DND-41 (cell line): ENCODE data around the gene B3GNT7.
"Not testable (repeated sequence)": the region's sequence is repeated elsewhere in the genome, so short reads cannot be mapped to it uniquely, and the experiment has no call there.

Source experiments
- ATAC-seq: fragments of 200-7000 bp; cut with Tn5 transposase; 3 replicates; pipeline ENCODE4 v1.9.1; 2021; ENCODE audit warnings: low read depth; ENCODE audit not compliant: insufficient read depth
- DNase-seq: peaks from one replicate; pipeline ENCODE4 v3.0.0-alpha.2; 2020
- H2AFZ ChIP-seq: 2 replicates; pipeline ENCODE4 v1.6.0; 2012; ENCODE audit warnings: low read depth, low read length
- H3K27ac ChIP-seq: 2 replicates; pipeline ENCODE4 v1.5.1; 2012; ENCODE audit warnings: low read length, inconsistent platforms
- H3K27me3 ChIP-seq: fragments of 200-600 bp; sonication (generic); 2 replicates; pipeline ENCODE4 v1.6.0; 2012; ENCODE audit warnings: low read length, mild to moderate bottlenecking, inconsistent platforms; ENCODE audit not compliant: insufficient read depth, poor library complexity
- H3K36me3 ChIP-seq: 2 replicates; pipeline ENCODE4 v1.5.1; 2012; ENCODE audit warnings: low read length, inconsistent platforms; ENCODE audit not compliant: insufficient read depth
- H3K4me1 ChIP-seq: 2 replicates; pipeline ENCODE4 v1.5.1; 2012; ENCODE audit warnings: mild to moderate bottlenecking, low read length; ENCODE audit not compliant: insufficient read depth
- H3K4me2 ChIP-seq: 2 replicates; pipeline ENCODE4 v1.6.0; 2012; ENCODE audit warnings: mild to moderate bottlenecking, moderate library complexity, low read length, inconsistent platforms; ENCODE audit not compliant: insufficient read depth
- H3K4me3 ChIP-seq, 2 experiments: fragments of 200-600 bp in 1 of 2; shearing (Covaris generic) in 1 of 2; 2 replicates each; pipeline ENCODE4 v1.5.1; 2012 to 2016; ENCODE audit warnings: inconsistent platforms in 2 of 2, low read length in 2 of 2, mild to moderate bottlenecking in 2 of 2, low read depth in 1 of 2, moderate library complexity in 1 of 2
- H3K79me2 ChIP-seq: 2 replicates; pipeline ENCODE4 v1.6.0; 2012; ENCODE audit warnings: low read length, inconsistent platforms; ENCODE audit not compliant: insufficient read depth
- H3K9ac ChIP-seq: 2 replicates; pipeline ENCODE4 v1.6.0; 2012; ENCODE audit warnings: low read depth, mild to moderate bottlenecking, inconsistent platforms, low read length, moderate library complexity
- H3K9me3 ChIP-seq: 2 replicates; pipeline ENCODE4 v1.5.1; 2012; ENCODE audit warnings: low read length, moderate library complexity, mild to moderate bottlenecking, inconsistent platforms; ENCODE audit not compliant: insufficient read depth, severe bottlenecking
- H4K20me1 ChIP-seq: 2 replicates; pipeline ENCODE4 v1.6.0; 2012; ENCODE audit warnings: low read length; ENCODE audit not compliant: insufficient read depth
- CTCF ChIP-seq: IDR thresholded peaks from 2 replicates; pipeline ENCODE4 v1.5.1; 2012; ENCODE audit warnings: borderline replicate concordance, low read length, moderate library complexity, mild to moderate bottlenecking; ENCODE audit not compliant: poor library complexity, severe bottlenecking; ENCODE audit errors: extremely low read depth
- EZH2 ChIP-seq: IDR thresholded peaks from 3 replicates; pipeline ENCODE4 v1.6.1; 2012; ENCODE audit warnings: borderline replicate concordance, low read depth, mild to moderate bottlenecking, moderate library complexity, low read length, inconsistent platforms; ENCODE audit not compliant: severe bottlenecking

Gene B3GNT7

GRCh38 chr2:231373786-231374349 is 21.6 kb upstream of the B3GNT7 start:
- Histone ChIP-seq H3K4me1 (no peaks in the 10 kb centered on the region), H3K27ac (no peak overlapping the region), H3K9ac (no peak overlapping the region), H3K9me3 (no peaks in the 10 kb centered on the region), H3K4me3 (no peak overlapping the region), H3K36me3 (no peaks in the 10 kb centered on the region), H2AFZ (no peak overlapping the region), H3K4me2 (no peak overlapping the region), H4K20me1 (no peaks in the 10 kb centered on the region), H3K79me2 (no peaks in the 10 kb centered on the region), H3K27me3 (no peaks in the 10 kb centered on the region)
- TF ChIP-seq EZH2 = no peak
- no peak for TF ChIP-seq CTCF
- no peak for ATAC-seq
- no peak for DNase-seq

GRCh38 chr2:231374771-231375170 is 20.7 kb upstream of the B3GNT7 start:
- H4K20me1 ChIP-seq = no peaks in the 10 kb centered on the region
- no peak overlapping the region for H3K27ac ChIP-seq
- DNase-seq (no peak), ATAC-seq (no peak)
- H3K4me3 ChIP-seq = no peak overlapping the region
- TF ChIP-seq EZH2 (no peak), CTCF (no peak)
- H3K9me3 ChIP-seq = no peaks in the 10 kb centered on the region
- no peaks in the 10 kb centered on the region for H3K36me3 ChIP-seq
- H3K27me3 ChIP-seq = no peaks in the 10 kb centered on the region
- H3K9ac ChIP-seq = no peak overlapping the region
- no peaks in the 10 kb centered on the region for H3K4me1 ChIP-seq
- H3K4me2 ChIP-seq = no peak overlapping the region
- H2AFZ ChIP-seq = no peak overlapping the region
- no peaks in the 10 kb centered on the region for H3K79me2 ChIP-seq

GRCh38 chr2:231375994-231376615 is 19.4 kb upstream of the B3GNT7 start:
- H2AFZ ChIP-seq, H3K4me2 ChIP-seq, H3K36me3 ChIP-seq, H3K9me3 ChIP-seq, DNase-seq, H4K20me1 ChIP-seq, H3K79me2 ChIP-seq, H3K27me3 ChIP-seq, H3K4me1 ChIP-seq, ATAC-seq, H3K9ac ChIP-seq, H3K27ac ChIP-seq, H3K4me3 ChIP-seq: not testable (repeated sequence)

GRCh38 chr2:231376857-231377256 is 18.7 kb upstream of the B3GNT7 start:
- H3K27ac ChIP-seq = no peak overlapping the region
- no peaks in the 10 kb centered on the region for H3K79me2 ChIP-seq
- no peak for DNase-seq
- no peak overlapping the region for H3K4me3 ChIP-seq
- no peaks in the 10 kb centered on the region for H3K27me3 ChIP-seq
- H3K4me1 ChIP-seq = no peaks in the 10 kb centered on the region
- no peak for ATAC-seq
- no peaks in the 10 kb centered on the region for H3K36me3 ChIP-seq
- H2AFZ ChIP-seq = no peak overlapping the region
- H3K9me3 ChIP-seq = no peaks in the 10 kb centered on the region
- H3K9ac ChIP-seq = no peak overlapping the region
- no peak overlapping the region for H3K4me2 ChIP-seq
- no peak for TF ChIP-seq EZH2
- no peak for TF ChIP-seq CTCF
- no peaks in the 10 kb centered on the region for H4K20me1 ChIP-seq
